ENCODE results near the gene SLC26A6. TPM values are rescaled to one million over a fixed set of nuclear protein-coding genes. Genes with fewer than 3 reads are reported as not detected.

SLC26A6 gene
- polyA plus RNA-seq, 1 experiment, result 23.1 TPM

DNA sequence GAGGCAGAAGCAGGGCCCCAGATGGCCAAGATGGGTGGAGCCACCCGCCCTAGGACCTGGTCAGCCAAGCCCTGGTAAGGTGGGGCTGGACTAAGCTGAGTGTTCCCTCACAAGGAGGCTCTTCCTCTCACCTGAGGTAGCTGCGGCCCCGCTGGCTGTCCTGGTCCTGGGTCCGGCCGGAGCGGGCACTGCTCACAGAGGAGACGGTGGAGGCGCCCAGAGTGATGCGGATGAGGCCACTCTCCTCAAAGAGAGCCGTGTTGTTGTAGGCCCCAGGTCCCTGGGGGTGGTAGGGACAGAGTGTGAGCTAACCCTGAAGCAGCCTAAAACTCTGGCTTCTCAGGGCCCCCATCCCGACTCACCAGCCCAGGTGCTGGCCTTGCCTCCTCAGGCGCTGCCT lies 7.3 kb upstream of the SLC26A6 start:
- H3K4me3 ChIP-seq (ENCODE audit: low read depth, low read length), result no peak overlapping the region
- H3K9me3 ChIP-seq (ENCODE audit: control insufficient read depth, insufficient read depth, low read length), result no peaks in the 10 kb centered on the region; the same call in 1 of the 2 replicates
- CTCF ChIA-PET, result no interaction called here
- H3K27me3 ChIP-seq (ENCODE audit: control insufficient read depth, insufficient read depth, low read length), result peaks cover 10% of the 10 kb centered on the region
- no peak for DNase-seq (ENCODE audit: low read depth, low spot score)
- POLR2A ChIA-PET, result no interaction called here
- H3K27ac ChIP-seq (ENCODE audit: low read depth, low read length), result no peak overlapping the region
- TF ChIP-seq, protein P1, sequence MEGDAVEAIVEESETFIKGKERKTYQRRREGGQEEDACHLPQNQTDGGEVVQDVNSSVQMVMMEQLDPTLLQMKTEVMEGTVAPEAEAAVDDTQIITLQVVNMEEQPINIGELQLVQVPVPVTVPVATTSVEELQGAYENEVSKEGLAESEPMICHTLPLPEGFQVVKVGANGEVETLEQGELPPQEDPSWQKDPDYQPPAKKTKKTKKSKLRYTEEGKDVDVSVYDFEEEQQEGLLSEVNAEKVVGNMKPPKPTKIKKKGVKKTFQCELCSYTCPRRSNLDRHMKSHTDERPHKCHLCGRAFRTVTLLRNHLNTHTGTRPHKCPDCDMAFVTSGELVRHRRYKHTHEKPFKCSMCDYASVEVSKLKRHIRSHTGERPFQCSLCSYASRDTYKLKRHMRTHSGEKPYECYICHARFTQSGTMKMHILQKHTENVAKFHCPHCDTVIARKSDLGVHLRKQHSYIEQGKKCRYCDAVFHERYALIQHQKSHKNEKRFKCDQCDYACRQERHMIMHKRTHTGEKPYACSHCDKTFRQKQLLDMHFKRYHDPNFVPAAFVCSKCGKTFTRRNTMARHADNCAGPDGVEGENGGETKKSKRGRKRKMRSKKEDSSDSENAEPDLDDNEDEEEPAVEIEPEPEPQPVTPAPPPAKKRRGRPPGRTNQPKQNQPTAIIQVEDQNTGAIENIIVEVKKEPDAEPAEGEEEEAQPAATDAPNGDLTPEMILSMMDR (IDR thresholded peaks at IDR 0.05; ENCODE audit: low read depth, low read length), result no peak

DNA sequence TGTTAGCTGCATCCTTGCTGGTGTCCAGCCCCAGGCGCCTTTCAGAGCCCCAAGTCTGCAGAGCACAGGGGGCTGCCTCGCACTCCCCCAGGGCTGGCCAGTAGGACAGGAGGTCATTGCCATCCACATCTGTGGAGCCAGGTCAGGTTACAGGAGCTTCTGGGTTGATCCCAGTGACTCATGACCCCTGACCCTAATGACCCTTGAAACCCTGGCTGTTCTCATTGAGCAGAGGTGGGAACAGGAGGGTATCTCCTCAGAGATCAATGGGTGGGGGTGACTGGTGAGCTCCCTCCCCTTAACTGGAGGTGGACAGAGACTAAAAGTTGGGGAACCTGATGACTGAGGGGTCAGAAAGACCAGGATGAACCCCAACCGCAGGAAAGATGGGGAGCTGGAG lies 6.1 kb upstream of the SLC26A6 start:
- H3K27ac ChIP-seq (ENCODE audit: low read depth, low read length), result no peak overlapping the region
- H3K9me3 ChIP-seq (ENCODE audit: control insufficient read depth, insufficient read depth, low read length), result no peaks in the 10 kb centered on the region; the same call in 1 of the 2 replicates
- peaks cover 10% of the 10 kb centered on the region for H3K27me3 ChIP-seq (ENCODE audit: control insufficient read depth, insufficient read depth, low read length)
- no peak overlapping the region for H3K4me3 ChIP-seq (ENCODE audit: low read depth, low read length)
- CTCF ChIA-PET, result no interaction called here
- DNase-seq (ENCODE audit: low read depth, low spot score), result no peak
- POLR2A ChIA-PET, result no interaction called here
- TF ChIP-seq, protein P1 (IDR thresholded peaks at IDR 0.05; ENCODE audit: low read depth, low read length), result no peak

DNA sequence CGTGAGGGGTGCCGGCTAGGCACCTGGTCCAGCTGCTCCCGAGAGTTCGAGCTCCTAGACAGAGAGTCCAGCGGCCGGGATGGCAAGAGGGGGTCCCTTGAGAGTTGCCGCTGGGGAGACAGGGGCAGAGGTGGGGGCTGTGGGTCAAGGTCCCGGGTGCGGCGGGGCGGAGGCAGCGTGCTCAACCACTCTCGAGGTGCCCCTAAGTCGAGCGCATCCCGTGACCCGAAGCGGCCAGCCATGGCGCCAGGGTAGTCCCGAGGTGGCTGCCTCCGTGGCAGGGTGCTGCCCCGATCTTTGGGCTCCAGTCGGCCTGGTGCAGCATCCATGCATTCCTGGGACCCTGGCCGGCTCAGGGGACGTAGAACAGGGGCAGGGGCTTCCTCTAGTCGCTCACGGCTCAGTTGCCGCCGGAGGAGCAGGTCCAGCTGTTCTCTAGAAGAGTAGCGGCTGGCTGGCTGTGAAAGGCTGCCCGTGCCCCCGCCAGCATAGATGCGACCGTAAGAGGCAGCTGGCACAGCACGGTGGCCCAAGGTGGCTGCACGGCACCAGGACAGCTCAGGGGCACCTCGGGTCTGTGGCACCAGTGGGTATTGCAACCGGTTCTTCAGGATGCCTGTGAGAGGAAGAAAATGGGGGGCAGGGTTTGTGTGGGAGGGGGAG lies 4.8 kb upstream of the SLC26A6 start:
- ChIA-PET POLR2A (interaction anchor here (0.6 kb wide), 1 partner anchor 21 kb away, joined by 3 read pairs; no protein-coding TSS in a partner anchor), CTCF (no interaction called here)
- peaks cover 10% of the 10 kb centered on the region for H3K27me3 ChIP-seq (ENCODE audit: control insufficient read depth, insufficient read depth, low read length)
- H3K9me3 ChIP-seq (ENCODE audit: control insufficient read depth, insufficient read depth, low read length), result peaks cover under 1% of the 10 kb centered on the region; the same call in 1 of the 2 replicates
- H3K27ac ChIP-seq (ENCODE audit: low read depth, low read length), result no peak overlapping the region
- DNase-seq (ENCODE audit: low read depth, low spot score), result no peak
- TF ChIP-seq, protein P1 (IDR thresholded peaks at IDR 0.05; ENCODE audit: low read depth, low read length), result no peak
- H3K4me3 ChIP-seq (ENCODE audit: low read depth, low read length), result no peak overlapping the region

DNA sequence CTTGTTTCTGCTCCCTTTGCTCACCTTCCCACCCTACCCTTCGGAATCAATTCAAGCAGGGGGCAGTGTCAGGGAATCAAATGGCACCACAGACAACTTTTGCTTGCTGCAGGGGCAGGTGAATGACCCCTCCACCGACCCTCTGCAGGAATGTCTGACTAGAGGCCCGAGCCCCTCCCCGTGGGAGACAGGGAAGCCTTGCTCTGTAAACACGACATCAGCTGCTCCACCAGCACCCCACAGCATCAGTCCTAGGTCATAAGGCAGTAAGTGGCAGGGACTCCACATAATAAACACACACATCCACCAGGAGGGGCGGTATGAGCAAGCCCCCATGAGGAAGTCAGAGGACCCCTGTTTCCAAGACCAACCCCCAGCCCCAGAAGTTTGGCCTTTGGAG lies 2.0 kb upstream of the SLC26A6 start:
- DNase-seq (ENCODE audit: low read depth, low spot score), result no peak
- CTCF ChIA-PET, result no interaction called here
- Histone ChIP-seq H3K4me3 (ENCODE audit: low read depth, low read length) (no peak overlapping the region), H3K27me3 (ENCODE audit: control insufficient read depth, insufficient read depth, low read length) (peaks cover 6% of the 10 kb centered on the region), H3K27ac (ENCODE audit: low read depth, low read length) (no peak overlapping the region), H3K9me3 (ENCODE audit: control insufficient read depth, insufficient read depth, low read length) (peaks cover 3% of the 10 kb centered on the region; the same call in 1 of the 2 replicates)
- POLR2A ChIA-PET, result interaction anchor here (0.6 kb wide), 1 partner anchor 35 kb away, joined by 3 read pairs; no protein-coding TSS in a partner anchor
- TF ChIP-seq, protein P1 (IDR thresholded peaks at IDR 0.05; ENCODE audit: low read depth, low read length), result no peak

DNA sequence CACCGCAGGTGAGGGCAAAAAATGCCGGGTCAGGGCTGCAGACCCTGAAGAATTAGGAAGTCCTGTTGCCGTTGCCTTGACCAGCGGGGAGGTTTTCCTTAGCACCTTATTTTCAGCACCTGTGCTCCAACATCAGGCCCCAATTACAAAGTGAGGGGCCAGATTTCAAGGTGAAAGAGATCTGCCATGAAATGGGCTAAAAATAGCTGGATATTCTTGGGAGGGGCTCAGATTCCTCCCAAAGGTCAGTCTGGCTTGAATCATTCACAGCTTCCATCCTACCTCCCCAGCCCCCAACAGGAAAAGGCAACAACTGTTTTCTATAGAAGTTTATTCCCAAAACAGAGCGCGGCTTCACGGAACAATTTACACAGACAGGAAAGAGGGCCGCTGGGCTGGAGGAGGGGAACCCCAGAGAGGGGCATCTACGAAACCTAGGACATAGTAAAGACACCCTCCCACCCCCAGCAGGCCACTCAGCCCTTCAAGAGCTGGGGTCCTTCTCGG lies 941 bp upstream of the SLC26A6 start:
- Histone ChIP-seq H3K27ac (ENCODE audit: low read depth, low read length) (no peak overlapping the region), H3K9me3 (ENCODE audit: control insufficient read depth, insufficient read depth, low read length) (peaks cover 3% of the 10 kb centered on the region; the same call in 1 of the 2 replicates), H3K4me3 (ENCODE audit: low read depth, low read length) (peak overlapping the region; percentile 86), H3K27me3 (ENCODE audit: control insufficient read depth, insufficient read depth, low read length) (peaks cover 6% of the 10 kb centered on the region)
- ChIA-PET POLR2A (interaction anchor here (0.9 to 2.2 kb wide), 10 partner anchors 13 to 81 kb away, joined by 3 to 19 read pairs (median 10); partner anchors contain the start of genes CELSR3, IP6K2 and UQCRC1), CTCF (interaction anchor here (0.5 to 2.7 kb wide), 13 partner anchors 9 to 200 kb away, joined by 3 to 18 read pairs (median 6); partner anchors contain the start of gene CELSR3)
- TF ChIP-seq, protein P1 (IDR thresholded peaks at IDR 0.05; ENCODE audit: low read depth, low read length), result no peak
- no peak for DNase-seq (ENCODE audit: low read depth, low spot score)
